HEK293 (cell line): ENCODE results near the gene TANGO2.

Experiments used
- CTCF ChIA-PET: fragments of 350-600 bp; formaldehyde crosslinking; extraction: SDS; loops from one replicate; lab custom pipeline; 2021; ENCODE audit warnings: antibody characterized with exemption; lab: Yijun Ruan, JAX
- POLR2A ChIA-PET: fragments of 300-600 bp; formaldehyde crosslinking; extraction: SDS; loops from one replicate; lab custom pipeline; 2020; ENCODE audit warnings: antibody characterized with exemption, inconsistent platforms; lab: Yijun Ruan, JAX
- H3K27ac ChIP-seq: fragments of 200-500 bp; sonication (Bioruptor generic); 2 replicates; pipeline ENCODE4 v1.5.1; 2014; ENCODE audit warnings: low read depth, low read length, control low read depth, inconsistent platforms; ENCODE audit errors: extremely low read depth
- H3K36me3 ChIP-seq, 2 experiments: fragments of 200-500 bp in 1 of 2; sonication (Bioruptor generic) in 1 of 2; 1 replicate in 1 of 2; 2 replicates in 1 of 2; pipeline ENCODE4 v1.5.1; 2014 to 2017; ENCODE audit warnings: inconsistent platforms in 2 of 2, low read length in 2 of 2; ENCODE audit not compliant: control insufficient read depth in 2 of 2, insufficient read depth in 1 of 2
- H3K4me1 ChIP-seq: fragments of 200-500 bp; sonication (Bioruptor generic); 2 replicates; pipeline ENCODE4 v1.5.1; 2014; ENCODE audit warnings: mild to moderate bottlenecking, low read length, inconsistent platforms; ENCODE audit not compliant: control insufficient read depth, insufficient read depth
- H3K4me3 ChIP-seq: 2 replicates; pipeline ENCODE4 v1.5.1; 2011; ENCODE audit warnings: low read depth, mild to moderate bottlenecking, control low read depth, low read length, moderate library complexity
- H3K9me3 ChIP-seq: fragments of 200-500 bp; sonication (Bioruptor generic); 2 replicates; pipeline ENCODE4 v1.5.1; 2014; ENCODE audit warnings: low read depth, low read length, inconsistent platforms; ENCODE audit not compliant: control insufficient read depth, insufficient read depth
- GLIS1 ChIP-seq: fragments of 450-650 bp; formaldehyde crosslinking; IDR thresholded peaks from 2 replicates; pipeline ENCODE4 v1.5.1; 2016; ENCODE audit warnings: missing biosample characterization, missing genetic modification characterization
- IKZF3 ChIP-seq: fragments of 450-650 bp; IDR thresholded peaks from 2 replicates; pipeline ENCODE4 v1.5.0; 2018; ENCODE audit warnings: missing biosample characterization, mild to moderate bottlenecking, missing genetic modification characterization, moderate library complexity
- KLF1 ChIP-seq: fragments of 450-650 bp; formaldehyde crosslinking; IDR thresholded peaks from 2 replicates; pipeline ENCODE4 v1.5.1; 2016; ENCODE audit warnings: missing biosample characterization, missing genetic modification characterization
- KLF16 ChIP-seq: fragments of 450-650 bp; formaldehyde crosslinking; IDR thresholded peaks from 2 replicates; pipeline ENCODE4 v1.5.1; 2017; ENCODE audit warnings: missing biosample characterization, missing genetic modification characterization
- OSR2 ChIP-seq: fragments of 450-650 bp; formaldehyde crosslinking; IDR thresholded peaks from 2 replicates; pipeline ENCODE4 v1.5.1; 2016; ENCODE audit warnings: missing biosample characterization, missing genetic modification characterization
- SCRT1 ChIP-seq: fragments of 450-650 bp; formaldehyde crosslinking; IDR thresholded peaks from 2 replicates; pipeline ENCODE4 v1.5.1; 2016; ENCODE audit warnings: missing biosample characterization, missing genetic modification characterization, borderline replicate concordance
- WT1 ChIP-seq: fragments of 450-650 bp; formaldehyde crosslinking; IDR thresholded peaks from 2 replicates; pipeline ENCODE4 v1.5.1; 2016; ENCODE audit warnings: missing biosample characterization, missing genetic modification characterization
- ZBTB48 ChIP-seq: fragments of 450-650 bp; formaldehyde crosslinking; IDR thresholded peaks from 2 replicates; pipeline ENCODE4 v1.5.1; 2016; ENCODE audit warnings: missing biosample characterization, missing genetic modification characterization
- ZNF10 ChIP-seq: fragments of 450-650 bp; formaldehyde crosslinking; IDR thresholded peaks from 2 replicates; pipeline ENCODE4 v1.5.1; 2017; ENCODE audit warnings: missing biosample characterization, missing genetic modification characterization
- ZNF266 ChIP-seq: fragments of 450-650 bp; formaldehyde crosslinking; IDR thresholded peaks from 2 replicates; pipeline ENCODE4 v1.5.1; 2016; ENCODE audit warnings: missing biosample characterization, missing genetic modification characterization, low read depth
- ZNF274 ChIP-seq, 2 experiments: fragments of 200-500 bp in 1 of 2; fragments of 450-650 bp in 1 of 2; sonication (Bioruptor generic) in 1 of 2; formaldehyde crosslinking in 1 of 2; IDR thresholded peaks; 2 replicates each; pipeline versions ENCODE4 v1.5.1 to v1.6.1; 2014 to 2016; ENCODE audit warnings: borderline replicate concordance in 1 of 2, inconsistent platforms in 1 of 2, low read length in 1 of 2, missing biosample characterization in 1 of 2, missing genetic modification characterization in 1 of 2
- ZNF324 ChIP-seq: fragments of 450-650 bp; formaldehyde crosslinking; IDR thresholded peaks from 2 replicates; pipeline ENCODE4 v1.5.1; 2016; ENCODE audit warnings: missing biosample characterization, missing genetic modification characterization
- ZNF335 ChIP-seq: fragments of 450-650 bp; formaldehyde crosslinking; conservative IDR thresholded peaks from 2 replicates; pipeline ENCODE4 v1.5.1; 2016; ENCODE audit warnings: missing biosample characterization, missing genetic modification characterization
- ZNF544 ChIP-seq: fragments of 450-650 bp; formaldehyde crosslinking; IDR thresholded peaks from 2 replicates; pipeline ENCODE4 v1.5.0; 2017; ENCODE audit warnings: missing biosample characterization, missing genetic modification characterization
- ZNF558 ChIP-seq: fragments of 450-650 bp; formaldehyde crosslinking; IDR thresholded peaks from 2 replicates; pipeline ENCODE4 v1.5.1; 2016; ENCODE audit warnings: missing biosample characterization, missing genetic modification characterization
- TF ChIP-seq, protein P1 (sequence below): fragments of 450-650 bp; formaldehyde crosslinking; IDR thresholded peaks from 2 replicates; pipeline ENCODE4 v1.5.1; 2016; ENCODE audit warnings: missing biosample characterization, missing genetic modification characterization
- TF ChIP-seq, protein P2 (sequence below): fragments of 450-650 bp; formaldehyde crosslinking; IDR thresholded peaks from 2 replicates; pipeline ENCODE4 v1.5.1; 2016; ENCODE audit warnings: missing biosample characterization, missing genetic modification characterization
- TF ChIP-seq, protein P3 (sequence below): fragments of 450-650 bp; formaldehyde crosslinking; IDR thresholded peaks from 2 replicates; pipeline ENCODE4 v1.5.1; 2016; ENCODE audit warnings: missing biosample characterization, missing genetic modification characterization
- TF ChIP-seq, protein P4 (sequence below): fragments of 450-650 bp; formaldehyde crosslinking; IDR thresholded peaks from 2 replicates; pipeline ENCODE4 v1.5.1; 2017; ENCODE audit warnings: missing biosample characterization, missing genetic modification characterization
- TF ChIP-seq, protein P5 (sequence below): fragments of 450-650 bp; formaldehyde crosslinking; IDR thresholded peaks from 2 replicates; pipeline ENCODE4 v1.5.1; 2016; ENCODE audit warnings: missing biosample characterization, missing genetic modification characterization

TANGO2 gene

DNA sequence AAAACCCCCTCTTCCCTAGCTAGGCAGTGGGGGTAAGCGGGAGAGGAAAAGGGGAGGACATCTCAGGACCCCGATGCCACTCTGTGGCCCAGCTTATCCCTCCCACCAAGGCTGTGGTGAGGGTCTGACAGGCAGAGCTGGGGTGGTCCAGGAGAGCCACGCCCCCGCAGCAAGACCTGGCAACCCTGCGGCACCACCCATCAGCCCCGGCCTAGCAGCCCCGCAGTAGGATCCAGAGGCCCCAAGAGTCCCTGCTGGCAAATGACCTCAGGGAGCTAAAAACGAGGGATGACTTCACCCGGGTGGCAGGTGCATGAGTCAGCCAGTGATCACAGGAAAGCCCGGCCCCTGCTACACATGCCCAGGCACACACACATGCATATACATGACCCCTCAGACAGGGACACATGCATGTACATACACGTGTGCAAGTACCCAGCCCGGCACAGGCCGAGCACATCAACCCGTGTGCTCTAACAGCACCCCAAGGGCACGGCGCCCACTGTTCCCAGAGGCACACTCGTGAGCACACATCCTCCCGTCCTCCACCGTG, 36.6 kb upstream of the TANGO2 start (continued):
- TF ChIP-seq, protein P1, sequence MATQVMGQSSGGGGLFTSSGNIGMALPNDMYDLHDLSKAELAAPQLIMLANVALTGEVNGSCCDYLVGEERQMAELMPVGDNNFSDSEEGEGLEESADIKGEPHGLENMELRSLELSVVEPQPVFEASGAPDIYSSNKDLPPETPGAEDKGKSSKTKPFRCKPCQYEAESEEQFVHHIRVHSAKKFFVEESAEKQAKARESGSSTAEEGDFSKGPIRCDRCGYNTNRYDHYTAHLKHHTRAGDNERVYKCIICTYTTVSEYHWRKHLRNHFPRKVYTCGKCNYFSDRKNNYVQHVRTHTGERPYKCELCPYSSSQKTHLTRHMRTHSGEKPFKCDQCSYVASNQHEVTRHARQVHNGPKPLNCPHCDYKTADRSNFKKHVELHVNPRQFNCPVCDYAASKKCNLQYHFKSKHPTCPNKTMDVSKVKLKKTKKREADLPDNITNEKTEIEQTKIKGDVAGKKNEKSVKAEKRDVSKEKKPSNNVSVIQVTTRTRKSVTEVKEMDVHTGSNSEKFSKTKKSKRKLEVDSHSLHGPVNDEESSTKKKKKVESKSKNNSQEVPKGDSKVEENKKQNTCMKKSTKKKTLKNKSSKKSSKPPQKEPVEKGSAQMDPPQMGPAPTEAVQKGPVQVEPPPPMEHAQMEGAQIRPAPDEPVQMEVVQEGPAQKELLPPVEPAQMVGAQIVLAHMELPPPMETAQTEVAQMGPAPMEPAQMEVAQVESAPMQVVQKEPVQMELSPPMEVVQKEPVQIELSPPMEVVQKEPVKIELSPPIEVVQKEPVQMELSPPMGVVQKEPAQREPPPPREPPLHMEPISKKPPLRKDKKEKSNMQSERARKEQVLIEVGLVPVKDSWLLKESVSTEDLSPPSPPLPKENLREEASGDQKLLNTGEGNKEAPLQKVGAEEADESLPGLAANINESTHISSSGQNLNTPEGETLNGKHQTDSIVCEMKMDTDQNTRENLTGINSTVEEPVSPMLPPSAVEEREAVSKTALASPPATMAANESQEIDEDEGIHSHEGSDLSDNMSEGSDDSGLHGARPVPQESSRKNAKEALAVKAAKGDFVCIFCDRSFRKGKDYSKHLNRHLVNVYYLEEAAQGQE (tag by site-specific recombination): no peak
- TF ChIP-seq, protein P2, sequence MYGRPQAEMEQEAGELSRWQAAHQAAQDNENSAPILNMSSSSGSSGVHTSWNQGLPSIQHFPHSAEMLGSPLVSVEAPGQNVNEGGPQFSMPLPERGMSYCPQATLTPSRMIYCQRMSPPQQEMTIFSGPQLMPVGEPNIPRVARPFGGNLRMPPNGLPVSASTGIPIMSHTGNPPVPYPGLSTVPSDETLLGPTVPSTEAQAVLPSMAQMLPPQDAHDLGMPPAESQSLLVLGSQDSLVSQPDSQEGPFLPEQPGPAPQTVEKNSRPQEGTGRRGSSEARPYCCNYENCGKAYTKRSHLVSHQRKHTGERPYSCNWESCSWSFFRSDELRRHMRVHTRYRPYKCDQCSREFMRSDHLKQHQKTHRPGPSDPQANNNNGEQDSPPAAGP: peak; percentile 95
- TF ChIP-seq ZNF324 (tag by site-specific recombination) (peak; percentile 94), KLF16 (peak; percentile 57), KLF1 (tag by site-specific recombination) (peak; percentile 73), ZNF335 (peak; percentile 83), IKZF3 (tag by site-specific recombination) (peak; percentile 84), WT1 (tag by site-specific recombination) (peak; percentile 52; the same call in 1 of the 2 replicates)

DNA sequence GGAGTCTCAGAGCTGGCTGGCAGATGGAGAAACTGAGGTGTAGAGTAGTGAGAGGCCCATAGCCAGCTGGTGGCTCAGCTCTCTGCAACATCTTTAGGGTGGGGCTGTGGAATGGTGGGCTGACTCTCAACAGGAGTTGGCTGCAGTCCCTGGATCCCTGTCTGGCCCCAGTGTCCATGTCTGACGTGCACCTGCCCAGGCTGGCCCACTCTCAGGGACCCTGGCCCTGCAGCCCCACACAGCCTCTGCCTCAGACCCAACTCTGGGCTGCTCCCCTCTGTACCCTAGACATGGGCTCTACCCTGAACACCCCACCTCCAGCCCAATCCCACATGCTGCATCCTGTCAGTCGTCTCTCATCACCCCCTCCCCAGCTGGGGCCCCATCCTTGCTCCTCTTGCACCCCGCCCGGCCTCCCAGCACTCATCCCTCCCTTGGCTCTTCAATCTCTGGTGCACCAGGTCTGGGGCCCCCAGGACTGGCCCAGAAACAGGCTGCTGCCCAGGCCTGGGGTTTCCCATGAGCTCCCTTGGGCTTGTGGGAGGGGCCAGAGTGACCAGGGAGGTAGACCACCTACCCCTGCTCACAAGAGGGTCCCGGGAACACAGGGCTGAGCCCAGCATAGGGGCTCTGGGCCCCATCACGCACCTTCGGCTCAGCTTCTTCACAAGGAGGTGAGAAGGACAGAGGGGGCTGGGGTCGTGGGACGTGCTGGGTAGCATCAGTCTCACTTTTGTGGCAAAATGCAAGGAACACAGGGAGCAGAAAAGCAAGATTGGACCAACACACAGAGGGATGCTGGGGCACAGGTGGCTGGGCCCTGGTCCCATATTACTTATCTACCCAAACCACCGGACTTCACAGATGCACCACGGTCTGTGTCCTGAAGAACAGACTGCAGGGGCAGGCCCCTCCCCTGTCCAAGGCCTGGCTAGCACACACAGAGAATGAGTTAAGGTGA, 35.8 kb upstream of the TANGO2 start:
- Histone ChIP-seq H3K4me1 (peaks cover 14% of the 10 kb centered on the region), H3K36me3 (peaks cover 0 to 19% of the 10 kb centered on the region in 2 experiments; a peak in 1 of 3 replicates), H3K9me3 (no peaks in the 10 kb centered on the region), H3K27ac (peak overlapping the region; percentile 42; the same call in 1 of the 2 replicates), H3K4me3 (no peak overlapping the region)
- ChIA-PET CTCF (interaction anchor here (0.6 to 2.4 kb wide), 8 partner anchors 11 to 750 kb away, joined by 3 to 13 read pairs (median 5); no protein-coding TSS in a partner anchor), POLR2A (interaction anchor here (0.9 to 2.5 kb wide), 6 partner anchors 11 to 132 kb away, joined by 3 to 18 read pairs (median 5); partner anchors contain the start of gene TRMT2A)
- TF ChIP-seq ZNF558 (tag by site-specific recombination) (no peak), SCRT1 (tag by site-specific recombination) (no peak), OSR2 (no peak), ZNF544 (tag by site-specific recombination) (no peak), ZNF10 (peak; percentile 16; the same call in 1 of the 2 replicates), ZNF274 (IDR thresholded peaks at IDR 0.05; ENCODE audit: low read length) (no peak), ZNF274 (tag by site-specific recombination; IDR thresholded peaks at IDR 0.05; ENCODE audit: borderline replicate concordance) (no peak), ZBTB48 (tag by site-specific recombination) (no peak), ZNF266 (tag by site-specific recombination) (no peak), GLIS1 (tag by site-specific recombination) (peak; percentile 20; the same call in 1 of the 2 replicates)
- TF ChIP-seq, protein P3, sequence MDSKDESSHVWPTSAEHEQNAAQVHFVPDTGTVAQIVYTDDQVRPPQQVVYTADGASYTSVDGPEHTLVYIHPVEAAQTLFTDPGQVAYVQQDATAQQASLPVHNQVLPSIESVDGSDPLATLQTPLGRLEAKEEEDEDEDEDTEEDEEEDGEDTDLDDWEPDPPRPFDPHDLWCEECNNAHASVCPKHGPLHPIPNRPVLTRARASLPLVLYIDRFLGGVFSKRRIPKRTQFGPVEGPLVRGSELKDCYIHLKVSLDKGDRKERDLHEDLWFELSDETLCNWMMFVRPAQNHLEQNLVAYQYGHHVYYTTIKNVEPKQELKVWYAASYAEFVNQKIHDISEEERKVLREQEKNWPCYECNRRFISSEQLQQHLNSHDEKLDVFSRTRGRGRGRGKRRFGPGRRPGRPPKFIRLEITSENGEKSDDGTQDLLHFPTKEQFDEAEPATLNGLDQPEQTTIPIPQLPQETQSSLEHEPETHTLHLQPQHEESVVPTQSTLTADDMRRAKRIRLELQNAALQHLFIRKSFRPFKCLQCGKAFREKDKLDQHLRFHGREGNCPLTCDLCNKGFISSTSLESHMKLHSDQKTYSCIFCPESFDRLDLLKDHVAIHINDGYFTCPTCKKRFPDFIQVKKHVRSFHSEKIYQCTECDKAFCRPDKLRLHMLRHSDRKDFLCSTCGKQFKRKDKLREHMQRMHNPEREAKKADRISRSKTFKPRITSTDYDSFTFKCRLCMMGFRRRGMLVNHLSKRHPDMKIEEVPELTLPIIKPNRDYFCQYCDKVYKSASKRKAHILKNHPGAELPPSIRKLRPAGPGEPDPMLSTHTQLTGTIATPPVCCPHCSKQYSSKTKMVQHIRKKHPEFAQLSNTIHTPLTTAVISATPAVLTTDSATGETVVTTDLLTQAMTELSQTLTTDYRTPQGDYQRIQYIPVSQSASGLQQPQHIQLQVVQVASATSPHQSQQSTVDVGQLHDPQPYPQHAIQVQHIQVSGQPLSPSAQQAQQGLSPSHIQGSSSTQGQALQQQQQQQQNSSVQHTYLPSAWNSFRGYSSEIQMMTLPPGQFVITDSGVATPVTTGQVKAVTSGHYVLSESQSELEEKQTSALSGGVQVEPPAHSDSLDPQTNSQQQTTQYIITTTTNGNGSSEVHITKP (tag by site-specific recombination): peak; percentile 89
- TF ChIP-seq, protein P4, sequence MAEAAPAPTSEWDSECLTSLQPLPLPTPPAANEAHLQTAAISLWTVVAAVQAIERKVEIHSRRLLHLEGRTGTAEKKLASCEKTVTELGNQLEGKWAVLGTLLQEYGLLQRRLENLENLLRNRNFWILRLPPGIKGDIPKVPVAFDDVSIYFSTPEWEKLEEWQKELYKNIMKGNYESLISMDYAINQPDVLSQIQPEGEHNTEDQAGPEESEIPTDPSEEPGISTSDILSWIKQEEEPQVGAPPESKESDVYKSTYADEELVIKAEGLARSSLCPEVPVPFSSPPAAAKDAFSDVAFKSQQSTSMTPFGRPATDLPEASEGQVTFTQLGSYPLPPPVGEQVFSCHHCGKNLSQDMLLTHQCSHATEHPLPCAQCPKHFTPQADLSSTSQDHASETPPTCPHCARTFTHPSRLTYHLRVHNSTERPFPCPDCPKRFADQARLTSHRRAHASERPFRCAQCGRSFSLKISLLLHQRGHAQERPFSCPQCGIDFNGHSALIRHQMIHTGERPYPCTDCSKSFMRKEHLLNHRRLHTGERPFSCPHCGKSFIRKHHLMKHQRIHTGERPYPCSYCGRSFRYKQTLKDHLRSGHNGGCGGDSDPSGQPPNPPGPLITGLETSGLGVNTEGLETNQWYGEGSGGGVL (tag by site-specific recombination): 0 out of 2 replicates have a peak, but pooled peaks have one; percentile 16
- TF ChIP-seq, protein P5, sequence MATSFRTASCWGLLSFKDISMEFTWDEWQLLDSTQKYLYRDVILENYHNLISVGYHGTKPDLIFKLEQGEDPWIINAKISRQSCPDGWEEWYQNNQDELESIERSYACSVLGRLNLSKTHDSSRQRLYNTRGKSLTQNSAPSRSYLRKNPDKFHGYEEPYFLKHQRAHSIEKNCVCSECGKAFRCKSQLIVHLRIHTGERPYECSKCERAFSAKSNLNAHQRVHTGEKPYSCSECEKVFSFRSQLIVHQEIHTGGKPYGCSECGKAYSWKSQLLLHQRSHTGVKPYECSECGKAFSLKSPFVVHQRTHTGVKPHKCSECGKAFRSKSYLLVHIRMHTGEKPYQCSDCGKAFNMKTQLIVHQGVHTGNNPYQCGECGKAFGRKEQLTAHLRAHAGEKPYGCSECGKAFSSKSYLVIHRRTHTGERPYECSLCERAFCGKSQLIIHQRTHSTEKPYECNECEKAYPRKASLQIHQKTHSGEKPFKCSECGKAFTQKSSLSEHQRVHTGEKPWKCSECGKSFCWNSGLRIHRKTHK (tag by site-specific recombination): no peak
- TF ChIP-seq, protein P2: no peak
